HG02885 (cell line): ENCODE data around the gene TRIM26.
"Not testable (repeated sequence)": the region's sequence is repeated elsewhere in the genome, so short reads cannot be mapped to it uniquely, and the experiment has no call there.

Source experiments
- ATAC-seq: cut with Tn5 transposase; IDR thresholded peaks from one replicate; pipeline ENCODE4 v1.9.1; 2021; ENCODE audit warnings: mild to moderate bottlenecking; ENCODE audit not compliant: unreplicated experiment, poor library complexity

The TRIM26 gene

DNA sequence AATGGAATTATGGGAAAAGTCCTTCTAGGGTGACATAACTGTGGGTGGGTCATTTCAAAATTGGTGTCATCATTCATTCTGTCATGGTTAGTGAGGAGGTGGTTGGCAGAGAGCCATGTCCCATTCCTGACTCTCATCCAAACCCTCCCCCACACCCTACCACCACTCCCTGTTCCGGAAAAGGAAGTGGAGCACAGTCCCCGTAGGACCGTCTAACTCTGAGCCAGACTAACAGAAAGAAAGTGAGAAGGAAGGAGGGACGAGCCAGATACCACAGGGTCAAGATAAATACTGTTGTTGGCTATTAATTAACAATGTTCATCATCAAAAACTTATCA is 57.0 kb downstream of the TRIM26 start:
- ATAC-seq: no peak

DNA sequence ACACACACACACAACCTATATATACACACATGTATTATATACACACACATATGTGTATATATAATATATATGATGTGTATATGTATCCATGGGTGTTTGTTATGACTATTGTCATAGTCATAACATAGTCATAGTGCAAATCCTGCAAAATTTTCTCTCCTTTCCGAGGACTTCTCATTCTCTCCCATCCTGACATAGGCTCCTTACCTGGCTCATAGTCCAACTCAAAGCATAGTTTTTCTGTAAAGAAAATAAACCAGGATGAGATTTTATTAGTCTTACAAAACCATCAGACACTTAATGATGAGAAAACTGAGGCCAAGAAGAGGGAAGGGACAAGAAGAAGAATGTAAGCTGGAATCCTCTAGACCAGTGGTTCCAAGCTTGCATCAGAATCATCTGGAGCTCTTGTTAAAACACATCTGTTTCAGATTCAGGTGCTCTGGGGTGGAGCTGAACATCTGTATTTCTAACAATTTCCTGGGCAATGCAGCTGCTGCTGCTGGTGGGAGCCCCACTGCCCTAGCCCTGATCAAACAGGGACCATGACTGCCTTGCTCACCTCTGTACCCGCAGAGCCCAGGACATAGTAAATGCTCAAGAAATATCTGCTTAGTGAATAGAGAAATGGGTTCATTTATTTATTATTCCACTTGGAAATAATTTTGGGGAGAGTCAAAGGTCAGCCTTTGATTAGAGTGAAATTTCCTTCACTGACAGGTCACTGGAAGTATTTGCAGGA is 57.5 kb downstream of the TRIM26 start:
- ATAC-seq: no peak

DNA sequence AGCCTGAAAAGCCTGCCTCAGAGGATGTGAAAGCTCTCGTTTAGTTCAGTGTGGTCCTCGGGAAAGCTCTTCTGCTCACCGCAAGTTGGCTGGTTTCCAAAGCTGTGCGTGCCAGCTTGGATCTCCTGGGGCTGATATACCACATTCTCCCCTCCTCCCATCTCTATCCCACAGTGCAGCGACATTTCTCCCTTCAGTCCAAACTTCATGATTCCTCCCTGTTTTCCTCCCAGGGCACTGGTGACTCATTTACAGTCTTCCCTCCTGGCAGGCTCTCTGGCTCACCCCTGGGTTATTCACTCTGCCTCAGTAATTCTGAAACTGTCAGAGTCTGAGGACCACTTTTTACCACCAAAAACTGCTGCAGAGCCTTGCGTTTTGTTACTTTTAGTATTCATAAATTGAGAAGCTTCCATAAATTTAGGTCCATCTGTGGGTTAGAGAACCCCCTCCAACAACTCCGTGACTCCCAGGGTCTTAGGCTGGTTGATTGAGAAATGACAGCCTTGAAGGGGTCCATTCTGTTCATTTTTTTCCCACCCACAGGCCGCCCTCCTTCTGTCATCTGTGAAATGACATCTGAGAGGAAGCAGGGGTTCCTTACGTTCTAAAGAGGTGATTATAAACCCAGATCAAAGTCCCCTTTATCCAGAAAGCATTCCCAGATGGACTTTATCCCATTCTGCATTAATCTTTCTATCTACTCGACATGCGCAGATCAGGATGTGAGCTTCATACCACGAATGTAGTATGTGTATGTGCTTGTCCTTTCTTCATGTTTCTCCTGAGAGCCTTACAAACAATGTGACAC is 58.3 kb downstream of the TRIM26 start:
- no peak for ATAC-seq

DNA sequence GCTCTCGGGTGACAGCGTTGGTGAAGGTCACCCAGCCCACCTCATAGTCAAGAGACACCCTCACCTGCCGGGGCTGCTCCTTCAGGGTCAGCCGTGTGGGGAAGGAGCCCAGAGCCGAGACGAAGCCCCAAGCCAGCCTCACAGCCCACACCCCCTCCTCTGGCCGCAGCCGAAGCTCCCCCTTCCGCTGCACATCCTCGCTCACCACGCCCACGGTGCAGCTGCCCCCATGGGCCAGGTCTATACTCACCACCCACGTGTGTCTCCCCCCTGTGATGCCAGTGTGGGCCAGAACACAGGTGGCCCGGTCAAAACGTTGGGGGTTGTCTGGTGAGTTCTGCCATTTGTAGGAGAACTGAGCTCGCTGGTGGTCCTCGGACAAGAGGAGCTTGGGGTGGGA is 59.1 kb downstream of the TRIM26 start:
- no peak for ATAC-seq

DNA sequence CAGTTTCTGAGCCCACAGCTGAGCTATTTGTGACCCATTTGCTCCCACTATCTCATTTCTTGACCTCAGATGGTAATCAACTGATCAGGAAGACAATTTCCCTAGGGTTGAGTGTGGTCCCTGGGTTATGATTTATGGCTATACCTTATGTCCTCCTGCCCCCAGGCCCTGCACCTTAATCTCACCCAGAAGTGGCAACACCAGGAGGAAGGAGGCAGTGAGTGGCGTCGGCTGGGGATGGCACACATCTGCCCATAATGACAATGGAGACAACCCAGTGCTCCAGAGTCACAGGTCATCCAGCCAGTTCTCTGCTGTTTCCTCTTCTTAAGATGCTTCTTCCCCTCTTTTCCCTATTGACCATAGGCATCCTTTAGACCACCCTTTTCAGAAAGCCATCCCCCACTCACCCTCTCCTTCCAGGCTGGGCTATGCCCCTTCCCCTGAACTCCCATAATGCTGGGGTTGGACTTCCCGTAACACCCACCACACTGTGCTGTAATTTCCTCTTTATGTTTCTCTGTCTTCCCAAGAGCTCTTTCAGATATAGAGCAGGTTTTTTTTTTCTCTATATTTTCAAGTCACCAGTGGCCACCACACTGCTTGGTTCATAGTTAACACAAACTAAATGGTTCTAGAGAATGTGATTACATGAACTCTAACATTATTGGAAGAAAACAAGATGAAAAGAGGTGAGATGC is 60.1 kb downstream of the TRIM26 start:
- ATAC-seq: no peak

DNA sequence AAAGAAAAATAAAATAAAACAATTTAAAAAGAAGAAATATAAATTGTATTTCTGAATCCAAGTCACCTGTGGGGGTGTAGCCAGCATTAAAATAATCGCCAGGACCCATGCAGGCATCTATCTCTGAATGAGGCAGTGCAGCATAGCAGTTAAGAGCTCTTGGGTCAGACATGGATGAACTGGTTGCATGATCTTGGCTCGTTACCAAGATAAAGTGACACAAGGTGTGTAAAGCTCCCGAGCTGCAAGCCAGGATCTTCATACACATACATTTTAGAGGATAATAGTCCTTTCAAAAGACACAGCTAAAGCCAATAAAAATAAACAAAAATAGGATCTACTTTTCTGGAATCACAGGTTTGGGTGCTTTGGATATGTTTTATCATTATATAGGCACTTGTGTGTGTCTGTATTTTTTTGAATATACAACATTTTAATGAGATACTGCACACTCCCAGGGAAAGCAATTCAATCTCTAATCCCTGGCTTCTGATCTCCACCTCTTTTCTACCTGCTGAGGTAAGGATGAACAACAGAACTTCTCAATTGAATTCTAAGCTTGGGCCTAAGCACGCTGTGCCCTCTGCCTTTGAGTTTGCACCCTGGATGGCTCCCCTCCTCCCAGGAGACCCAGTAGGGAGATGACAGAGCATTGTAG is 61.1 kb downstream of the TRIM26 start:
- no peak for ATAC-seq

DNA sequence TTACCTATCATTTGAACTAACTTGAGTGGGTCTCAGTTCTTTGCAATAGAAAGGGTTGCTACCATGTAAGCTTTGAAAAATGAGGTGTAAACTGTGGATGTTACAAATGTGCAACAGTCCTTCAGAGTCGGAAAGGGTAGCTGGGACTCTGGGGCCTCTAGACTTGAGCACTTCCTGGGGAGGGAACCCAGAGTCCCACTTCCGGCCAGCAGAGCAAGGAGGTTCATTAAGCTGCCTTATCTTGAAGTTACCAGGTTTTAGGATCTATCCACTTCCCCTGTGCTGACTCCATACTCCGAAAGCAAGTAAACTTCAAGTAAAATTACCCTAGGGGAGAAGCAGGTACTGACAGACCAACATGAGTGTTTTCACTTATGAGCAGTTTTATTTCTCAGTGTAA is 61.6 kb downstream of the TRIM26 start:
- no peak for ATAC-seq

DNA sequence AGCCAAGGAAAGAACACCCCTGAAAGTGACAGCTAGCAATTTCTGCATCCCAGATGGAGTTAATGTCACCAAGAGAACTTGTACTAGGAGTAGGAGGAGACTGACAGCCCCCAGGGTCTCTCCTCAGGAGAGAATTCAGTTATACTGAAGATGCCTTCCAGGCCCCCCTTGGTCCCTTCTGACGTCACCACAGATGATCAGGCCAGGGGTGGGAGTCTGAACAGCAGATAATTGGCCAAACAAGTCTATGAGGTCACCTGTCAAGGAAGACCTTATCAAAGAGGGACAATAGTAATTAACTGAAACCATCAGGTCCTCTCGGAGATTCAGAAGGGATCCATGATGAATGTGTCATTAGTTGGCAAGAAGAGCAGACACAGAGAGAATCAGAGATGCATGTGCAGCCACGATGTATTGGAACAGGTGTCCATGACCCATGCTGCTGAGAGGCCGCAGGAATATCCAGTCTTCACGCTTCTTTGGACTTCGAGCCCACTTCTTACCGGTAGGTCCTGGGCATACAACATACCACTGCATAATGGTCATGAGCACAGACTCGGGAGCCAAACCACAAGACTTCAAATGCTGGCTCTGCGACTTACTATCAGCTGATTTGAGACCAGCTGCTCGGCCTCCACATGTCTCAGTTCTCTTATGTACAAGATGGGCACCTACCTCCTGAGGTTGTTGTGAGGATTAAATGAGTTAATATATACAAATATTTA is 62.4 kb downstream of the TRIM26 start:
- ATAC-seq: no peak

DNA sequence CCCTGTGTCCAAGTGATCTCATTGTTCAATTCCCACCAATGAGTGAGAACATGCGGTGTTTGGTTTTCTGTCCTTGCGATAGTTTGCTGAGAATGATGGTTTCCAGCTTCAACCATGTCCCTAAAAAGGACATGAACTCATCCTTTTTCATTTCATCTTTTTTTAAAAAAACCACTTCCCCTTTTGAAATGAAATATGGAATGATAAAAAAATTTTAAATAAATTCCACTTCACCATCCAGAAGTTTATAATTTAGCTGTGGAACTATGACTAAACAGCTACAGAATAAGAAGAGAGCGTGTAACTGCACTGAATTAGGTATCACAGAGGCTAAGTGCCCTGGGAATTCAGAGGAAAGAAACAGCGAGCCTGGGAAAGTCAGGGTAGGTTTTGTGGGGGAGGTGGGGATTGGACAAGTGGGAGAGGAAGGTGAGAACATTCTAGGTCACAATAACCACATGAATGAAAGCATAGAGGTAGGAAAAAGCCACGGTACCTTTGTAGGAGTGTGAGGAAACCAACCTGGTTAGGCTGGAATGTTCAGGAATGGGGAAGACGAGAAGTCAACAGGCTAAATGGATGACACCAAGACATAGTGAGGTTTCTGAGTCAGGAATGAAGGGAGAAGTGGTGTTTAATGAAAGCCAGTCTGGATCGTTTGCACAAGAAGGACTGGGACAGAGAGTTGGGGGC is 63.2 kb downstream of the TRIM26 start:
- no peak for ATAC-seq

DNA sequence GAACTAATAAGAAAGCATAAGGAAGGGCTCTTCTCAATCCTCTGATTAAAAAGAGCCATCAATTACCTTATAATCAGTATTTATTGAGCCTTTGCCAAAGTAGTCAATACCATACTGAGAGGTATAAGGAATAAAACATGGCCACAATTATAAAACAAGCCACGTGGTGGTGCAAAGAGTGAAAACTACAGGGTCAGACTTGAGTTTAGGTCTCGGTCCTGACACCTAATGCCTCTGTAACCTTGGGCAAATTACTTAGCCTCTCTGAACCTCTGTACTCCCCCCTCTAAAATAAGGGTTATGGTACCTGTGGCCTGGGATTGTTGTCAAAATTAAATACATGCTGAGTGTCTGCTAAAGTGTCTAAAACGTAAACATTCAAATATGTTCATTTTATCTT is 64.0 kb downstream of the TRIM26 start:
- ATAC-seq: no peak

DNA sequence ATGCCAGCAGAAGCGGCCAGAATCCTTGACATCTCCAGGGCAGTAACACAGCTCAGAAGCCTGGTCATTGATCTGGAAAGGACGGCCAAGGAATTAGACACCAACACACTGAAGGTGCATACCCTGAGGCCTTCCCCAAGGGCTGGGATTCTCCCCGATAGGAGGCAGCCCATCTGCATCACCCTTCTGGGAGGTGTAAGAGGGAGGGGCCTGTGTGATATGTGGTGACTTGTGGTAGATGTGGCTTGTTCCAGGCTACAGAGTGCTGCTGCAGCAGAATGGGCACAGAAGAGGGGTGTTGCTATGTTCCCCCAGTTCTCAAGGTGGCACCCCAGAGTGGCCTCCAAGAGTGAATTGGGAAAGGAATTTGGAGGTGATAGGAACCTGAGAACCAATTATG is 66.1 kb downstream of the TRIM26 start:
- ATAC-seq: no peak

DNA sequence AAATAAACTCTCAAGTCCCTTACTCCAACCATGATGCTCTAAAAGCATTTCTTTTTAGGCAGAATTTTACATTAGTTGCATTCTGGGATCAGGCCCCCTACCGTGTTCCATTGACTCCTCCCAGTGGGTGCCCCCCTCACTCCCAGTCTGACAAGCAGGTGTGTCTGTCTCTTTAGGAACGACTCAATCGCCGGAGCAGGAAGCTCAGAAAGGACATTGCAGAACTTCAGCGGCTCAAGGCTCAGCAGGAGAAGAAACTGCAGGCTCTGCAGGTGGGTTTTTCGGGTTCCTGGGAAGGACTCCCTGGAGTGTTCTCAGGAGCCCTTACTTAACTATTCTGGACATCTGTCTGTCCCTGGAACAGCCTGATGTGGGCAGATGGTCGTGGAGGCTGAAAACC is 67.4 kb downstream of the TRIM26 start:
- ATAC-seq: no peak

DNA sequence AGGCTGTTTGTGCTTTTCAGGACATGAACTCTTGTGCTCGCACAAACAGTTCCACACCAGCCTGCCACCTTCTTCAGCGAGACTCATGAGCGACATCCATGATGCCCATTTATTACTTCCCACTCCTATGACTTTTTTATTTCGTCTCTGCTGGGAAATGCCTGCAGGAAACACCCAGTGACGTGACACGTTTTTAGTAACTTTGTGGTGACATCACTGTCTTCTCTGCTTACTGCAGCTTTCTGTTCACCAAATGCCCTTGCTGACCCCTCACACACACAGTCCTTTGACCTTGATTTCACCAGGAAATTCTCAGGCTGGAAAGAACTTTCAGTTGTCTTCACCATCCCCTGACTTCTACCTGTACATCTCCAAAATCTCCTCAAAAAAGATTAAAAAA is 68.4 kb downstream of the TRIM26 start:
- ATAC-seq: no peak

DNA sequence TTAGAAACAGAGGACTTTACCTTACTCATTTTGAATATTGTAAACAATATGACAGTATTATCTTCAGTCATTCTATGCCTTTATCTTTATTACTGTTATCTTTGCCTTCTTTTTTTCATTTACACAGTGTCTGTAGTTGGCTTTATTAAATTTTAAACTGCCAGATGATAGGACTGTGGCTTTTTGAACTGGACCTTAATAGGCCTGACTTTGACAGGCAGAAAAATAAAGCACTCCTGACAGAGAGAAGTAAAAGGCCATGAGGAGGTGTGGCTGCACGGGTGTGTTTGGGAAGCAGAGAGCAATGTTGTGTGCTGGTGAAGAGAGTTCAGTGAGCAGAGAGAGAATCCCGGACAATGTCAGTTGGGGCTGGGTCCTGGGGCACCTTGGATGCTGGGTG is 69.4 kb downstream of the TRIM26 start:
- no peak for ATAC-seq

DNA sequence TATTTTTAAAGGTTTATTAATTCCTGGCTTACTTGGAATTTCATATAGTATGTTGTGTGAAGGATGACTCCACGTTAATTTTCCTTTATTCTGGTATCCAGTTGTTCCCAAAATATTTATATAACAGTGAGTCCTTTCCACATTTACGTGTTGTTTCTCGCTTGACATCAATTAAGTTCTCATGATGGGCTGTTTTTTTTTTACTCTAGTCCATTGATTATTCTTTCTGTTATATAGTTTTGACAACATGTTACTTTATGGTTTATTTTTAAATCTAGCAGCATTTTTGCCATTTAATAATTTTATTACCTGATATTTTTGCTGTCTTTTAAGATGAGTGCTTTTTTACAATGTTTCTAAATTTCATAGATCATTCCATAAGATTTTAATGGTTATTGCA is 70.5 kb downstream of the TRIM26 start:
- ATAC-seq: no peak

DNA sequence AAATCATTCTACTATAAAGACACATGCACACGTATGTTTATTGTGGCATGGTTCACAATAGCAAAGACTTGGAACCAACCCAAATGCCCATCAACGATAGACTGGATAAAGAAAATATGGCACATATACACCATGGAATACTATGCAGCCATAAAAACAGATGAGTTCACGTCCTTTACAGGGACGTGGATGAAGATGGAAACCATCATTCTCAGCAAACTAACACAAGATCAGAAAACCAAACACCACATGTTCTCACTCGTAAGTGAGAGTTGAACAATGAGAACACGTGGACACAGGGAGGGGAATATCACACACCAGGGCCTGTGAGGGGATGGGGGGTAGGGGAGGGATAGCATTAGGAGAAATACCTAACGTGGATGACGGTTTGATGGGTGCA is 73.0 kb downstream of the TRIM26 start:
- ATAC-seq: not testable (repeated sequence)

DNA sequence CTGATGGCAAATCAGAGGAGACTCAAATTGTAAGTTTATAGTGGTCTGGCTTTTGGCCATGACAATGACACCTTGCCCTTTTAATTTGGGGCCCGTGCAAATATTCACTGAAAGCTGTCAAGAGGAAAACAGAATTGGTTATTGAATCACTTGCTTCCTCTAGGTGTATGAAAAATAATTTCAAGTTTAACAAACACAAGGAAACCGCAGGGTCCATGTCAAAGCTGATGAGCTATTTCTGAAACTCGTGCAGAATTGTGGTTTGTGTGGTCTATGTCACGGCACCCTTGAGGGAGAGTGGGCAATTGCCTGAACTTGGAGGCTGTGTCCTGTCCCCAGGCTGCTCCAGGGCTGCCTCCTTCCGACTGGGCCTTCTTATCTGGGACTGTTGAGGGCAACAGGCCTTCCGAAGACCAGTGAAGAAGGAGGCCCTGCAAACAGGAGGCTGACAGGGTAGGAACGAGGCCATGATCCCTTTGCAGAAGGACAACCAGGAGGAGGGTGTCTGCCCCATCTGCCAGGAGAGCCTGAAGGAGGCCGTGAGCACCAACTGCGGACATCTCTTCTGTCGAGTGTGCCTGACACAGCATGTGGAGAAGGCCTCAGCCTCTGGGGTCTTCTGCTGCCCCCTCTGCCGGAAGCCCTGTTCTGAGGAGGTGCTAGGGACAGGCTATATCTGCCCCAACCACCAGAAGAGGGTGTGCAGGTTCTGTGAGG is 76.5 kb downstream of the TRIM26 start:
- ATAC-seq: no peak

DNA sequence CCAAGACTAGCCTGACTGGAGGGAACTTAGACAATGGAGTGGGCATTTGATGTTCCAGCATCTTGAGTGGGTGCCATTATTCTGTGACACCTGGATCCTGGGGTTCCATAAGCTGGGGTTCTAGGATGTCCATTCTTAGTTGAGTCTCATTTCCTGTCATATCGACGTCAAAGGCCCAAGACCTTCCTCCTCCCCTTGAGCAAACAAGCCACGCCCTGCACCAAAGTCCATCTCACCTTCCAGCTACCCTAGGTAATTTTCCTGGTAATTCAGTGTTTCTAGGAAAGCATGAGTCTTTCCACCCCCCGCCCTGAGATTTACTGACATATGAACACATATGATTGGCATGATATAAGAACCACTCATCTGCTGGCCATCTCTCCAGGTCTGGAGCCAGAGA is 77.4 kb downstream of the TRIM26 start, which contains the start of gene TRIM40:
TRIM40 (plus strand) TSS at position 384 of the 400 bp plus-strand sequence. CDS start 897 bp downstream, outside the sequence.
- ATAC-seq: no peak

DNA sequence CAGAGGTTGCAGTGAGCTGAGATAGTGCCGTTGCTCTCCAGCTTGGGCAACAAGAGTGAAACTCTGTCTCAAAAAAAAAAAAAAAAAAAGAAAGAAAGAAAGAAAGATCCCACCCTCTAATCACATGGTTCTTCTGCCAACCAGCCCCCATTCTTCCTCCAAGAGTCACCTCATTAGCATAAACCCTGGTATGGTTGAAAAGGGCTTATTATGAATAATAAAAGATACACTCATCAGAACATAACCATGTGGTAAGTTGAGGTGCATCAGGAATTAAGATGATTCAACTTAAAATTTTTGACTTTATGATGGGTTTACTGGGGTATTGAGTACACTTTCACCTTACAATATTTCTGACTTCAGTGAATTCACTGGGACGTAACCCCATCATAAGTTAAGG is 78.1 kb downstream of the TRIM26 start:
- ATAC-seq: no peak
